ENCODE data around the gene LONRF2. TPM values are rescaled to one million over a fixed set of nuclear protein-coding genes. Genes with fewer than 3 reads are reported as not detected.

The LONRF2 gene
- total RNA-seq, 1 experiment from 2014 or later = 2.7 TPM

DNA sequence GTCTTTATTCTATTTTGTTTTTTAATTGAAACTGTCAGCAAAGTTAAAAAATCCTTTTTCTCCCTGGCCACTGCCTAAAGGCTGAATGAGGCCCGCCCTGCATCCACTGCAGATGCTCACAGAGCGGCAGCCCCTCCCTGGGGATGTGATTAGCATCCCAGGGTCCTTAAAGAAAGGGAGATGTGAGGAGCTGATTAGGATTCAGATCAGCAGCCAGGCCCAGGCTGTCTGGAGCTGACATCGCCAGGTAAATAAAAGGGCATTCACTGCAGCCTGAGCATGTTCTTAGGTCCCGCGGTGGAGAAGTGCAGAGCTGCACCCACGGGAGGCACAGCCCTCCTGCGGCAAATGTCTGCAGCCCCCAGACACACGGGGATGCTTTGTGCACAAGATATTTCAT lies 83.8 kb downstream of the LONRF2 start:
- Histone ChIP-seq H3K9me3 (ENCODE audit: control insufficient read depth, low read depth, low read length) (no peaks in the 10 kb centered on the region), H3K56ac (ENCODE audit: insufficient read length, low read depth, low read length) (no peak overlapping the region), H3K4me2 (ENCODE audit: insufficient read depth, insufficient read length, low read length) (no peak overlapping the region), H4K20me1 (ENCODE audit: control insufficient read depth, insufficient read depth, insufficient read length) (no peaks in the 10 kb centered on the region), H4K91ac (ENCODE audit: insufficient read length, low read depth, low read length) (no peak overlapping the region), H2BK20ac (ENCODE audit: low read depth, low read length, poor library complexity, severe bottlenecking) (no peak overlapping the region), H2BK15ac (ENCODE audit: low read depth, low read length) (no peak overlapping the region), H2BK12ac (ENCODE audit: insufficient read length, low read depth, low read length) (no peak overlapping the region), H3K79me1 (ENCODE audit: insufficient read depth, low read depth, low read length, poor library complexity, severe bottlenecking) (no peaks in the 10 kb centered on the region), H3K4ac (ENCODE audit: low read depth, low read length) (no peak overlapping the region), H3K9ac (ENCODE audit: extremely low read depth, insufficient read length, low read length) (no peak overlapping the region), H3K14ac (ENCODE audit: insufficient read depth, low read length) (no peak overlapping the region), H2BK120ac (ENCODE audit: low read depth, low read length, poor library complexity, severe bottlenecking) (no peak overlapping the region), H3K23me2 (ENCODE audit: insufficient read length, low read depth, low read length, poor library complexity, severe bottlenecking) (no peaks in the 10 kb centered on the region), H3K79me2 (ENCODE audit: insufficient read depth, low read length) (no peaks in the 10 kb centered on the region), H2BK5ac (ENCODE audit: insufficient read length, low read length) (no peak overlapping the region), H3T11ph (ENCODE audit: low read length) (no peak overlapping the region), H3K18ac (ENCODE audit: insufficient read length, low read depth, low read length) (no peak overlapping the region), H2AK5ac (ENCODE audit: insufficient read length, low read length) (no peak overlapping the region), H3K4me1 (ENCODE audit: insufficient read depth, low read length) (no peaks in the 10 kb centered on the region; the same call in 1 of the 2 replicates), H4K8ac (replicated peaks; ENCODE audit: insufficient read length, low read depth, low read length) (no peak overlapping the region), H3K27ac (ENCODE audit: insufficient read length, low read depth, low read length) (no peak overlapping the region), H3K27me3 (ENCODE audit: insufficient read depth, low read length) (no peaks in the 10 kb centered on the region), H2AFZ (ENCODE audit: low read length) (no peak overlapping the region), H4K5ac (ENCODE audit: insufficient read length, low read depth, low read length) (no peak overlapping the region), H3K23ac (ENCODE audit: insufficient read length, low read depth, low read length) (no peak overlapping the region)
- H3K4me1 Mint-ChIP-seq = peaks cover 20 to 38% of the 10 kb centered on the region in 2 experiments
- DNase-seq = peak; percentile 27
- TF ChIP-seq, protein P1, sequence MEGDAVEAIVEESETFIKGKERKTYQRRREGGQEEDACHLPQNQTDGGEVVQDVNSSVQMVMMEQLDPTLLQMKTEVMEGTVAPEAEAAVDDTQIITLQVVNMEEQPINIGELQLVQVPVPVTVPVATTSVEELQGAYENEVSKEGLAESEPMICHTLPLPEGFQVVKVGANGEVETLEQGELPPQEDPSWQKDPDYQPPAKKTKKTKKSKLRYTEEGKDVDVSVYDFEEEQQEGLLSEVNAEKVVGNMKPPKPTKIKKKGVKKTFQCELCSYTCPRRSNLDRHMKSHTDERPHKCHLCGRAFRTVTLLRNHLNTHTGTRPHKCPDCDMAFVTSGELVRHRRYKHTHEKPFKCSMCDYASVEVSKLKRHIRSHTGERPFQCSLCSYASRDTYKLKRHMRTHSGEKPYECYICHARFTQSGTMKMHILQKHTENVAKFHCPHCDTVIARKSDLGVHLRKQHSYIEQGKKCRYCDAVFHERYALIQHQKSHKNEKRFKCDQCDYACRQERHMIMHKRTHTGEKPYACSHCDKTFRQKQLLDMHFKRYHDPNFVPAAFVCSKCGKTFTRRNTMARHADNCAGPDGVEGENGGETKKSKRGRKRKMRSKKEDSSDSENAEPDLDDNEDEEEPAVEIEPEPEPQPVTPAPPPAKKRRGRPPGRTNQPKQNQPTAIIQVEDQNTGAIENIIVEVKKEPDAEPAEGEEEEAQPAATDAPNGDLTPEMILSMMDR (conservative IDR thresholded peaks at IDR 0.05) = no peak
- no CpG with 5 or more reads among the region's 8 CpGs for WGBS (ENCODE audit: extremely low coverage, insufficient read length, low lambda C conversion rate)
- no peaks in the 10 kb centered on the region; a peak in 1 of 7 replicates for H3K36me3 Mint-ChIP-seq (ENCODE audit: insufficient read depth in 1 of 3, low read depth in 3 of 3)
- H3K9me3 Mint-ChIP-seq = no peaks in the 10 kb centered on the region; a peak in 1 of 5 replicates
- no peak overlapping the region for H3K4me3 Mint-ChIP-seq
- no peak overlapping the region for H3K27ac Mint-ChIP-seq
- peaks cover 35% of the 10 kb centered on the region for H3K27me3 Mint-ChIP-seq (ENCODE audit: low read depth)

All from H9 (cell line).